HG03521 (cell line): ENCODE measurements around the gene ROBO2.

Experiments
- ATAC-seq: cut with Tn5 transposase; IDR thresholded peaks from one replicate; pipeline ENCODE4 v1.9.1; 2021; ENCODE audit warnings: mild to moderate bottlenecking, moderate library complexity; ENCODE audit not compliant: unreplicated experiment

The ROBO2 gene

GRCh38 chr3:77325280-77325679, 285.4 kb downstream of the ROBO2 start:
- no peak for ATAC-seq

- no peak for ATAC-seq
Measured at GRCh38 chr3:77325702-77326101, 285.8 kb downstream of the ROBO2 start.

DNA sequence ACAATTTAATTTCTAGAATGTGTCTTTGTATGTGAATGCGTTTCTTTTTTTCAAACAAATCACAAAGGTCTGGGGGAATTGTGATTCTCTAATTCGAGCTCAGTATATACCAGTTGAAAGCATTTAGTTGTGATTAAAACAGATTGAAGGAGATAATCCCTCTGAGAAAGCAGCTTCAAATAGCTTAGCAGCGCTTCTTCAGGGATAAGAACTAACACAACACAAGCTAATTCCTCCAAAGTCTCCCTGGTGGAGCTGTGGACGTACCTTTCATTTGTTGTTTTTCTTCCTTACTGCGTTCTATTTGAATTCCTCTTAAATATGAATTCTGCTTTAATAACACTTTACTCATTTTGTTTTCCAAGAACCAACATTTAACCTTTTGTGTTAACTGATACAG, 286.7 kb downstream of the ROBO2 start:
- no peak for ATAC-seq

- no peak for ATAC-seq
Measured at GRCh38 chr3:77328690-77329089, 288.8 kb downstream of the ROBO2 start.

DNA sequence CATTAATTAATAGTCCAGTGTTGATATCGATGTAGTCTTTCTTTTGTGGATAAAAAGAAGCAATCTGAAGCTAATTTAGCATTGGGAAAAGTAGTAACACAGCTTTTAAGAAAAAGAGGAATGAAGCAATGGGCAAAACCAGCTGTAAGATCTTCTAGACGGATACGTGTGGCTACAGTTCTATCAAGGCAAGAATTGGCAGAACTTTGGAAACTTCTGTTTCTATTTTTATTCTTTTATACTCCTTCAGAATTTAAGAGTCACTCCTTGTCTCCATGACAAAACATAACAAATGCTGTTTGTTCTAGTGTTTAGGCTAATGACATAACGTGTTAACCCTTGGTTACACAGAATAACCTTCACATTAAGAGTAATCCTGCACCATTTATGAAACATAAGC, 289.2 kb downstream of the ROBO2 start:
- ATAC-seq: no peak

GRCh38 chr3:77338195-77338594, 298.3 kb downstream of the ROBO2 start:
- ATAC-seq: no peak

DNA sequence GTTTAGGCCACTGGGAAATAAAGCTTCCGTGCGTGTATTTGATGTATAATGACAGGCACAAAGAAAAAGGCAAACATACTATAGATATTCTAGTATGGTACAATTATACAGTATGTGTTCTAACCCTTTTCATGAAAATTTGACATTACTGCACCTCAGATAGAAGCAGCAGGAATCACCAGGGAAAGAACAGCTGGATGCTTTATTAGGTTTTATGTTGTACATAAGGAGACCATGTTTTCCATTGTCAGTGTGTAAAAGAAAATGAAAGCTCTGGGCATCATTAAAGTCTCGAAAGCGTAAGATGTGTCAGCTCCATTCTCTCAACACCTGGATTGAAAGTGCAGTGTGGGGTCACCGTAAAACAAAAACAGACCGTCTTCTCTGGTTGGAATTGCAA, 302.1 kb downstream of the ROBO2 start:
- no peak for ATAC-seq

DNA sequence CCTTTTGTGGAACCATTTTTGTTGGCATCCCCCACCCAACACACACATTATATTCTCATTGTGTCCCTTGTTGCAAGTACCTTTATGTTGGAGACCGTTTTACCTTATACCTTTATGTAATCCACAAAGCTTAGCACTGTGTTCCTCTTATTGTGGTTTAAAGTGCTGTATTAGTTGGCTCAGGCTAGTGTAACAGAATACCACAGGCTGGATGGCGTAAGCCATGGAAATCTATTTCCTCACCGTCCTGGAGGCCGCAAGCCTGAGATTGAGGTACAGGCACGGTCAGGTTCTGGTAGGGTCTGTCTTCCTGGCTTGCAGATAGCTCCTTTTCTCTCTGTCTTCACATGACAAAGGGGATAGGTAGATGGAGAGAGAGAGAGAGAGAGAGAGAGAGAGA, 302.8 kb downstream of the ROBO2 start:
- ATAC-seq: no peak

DNA sequence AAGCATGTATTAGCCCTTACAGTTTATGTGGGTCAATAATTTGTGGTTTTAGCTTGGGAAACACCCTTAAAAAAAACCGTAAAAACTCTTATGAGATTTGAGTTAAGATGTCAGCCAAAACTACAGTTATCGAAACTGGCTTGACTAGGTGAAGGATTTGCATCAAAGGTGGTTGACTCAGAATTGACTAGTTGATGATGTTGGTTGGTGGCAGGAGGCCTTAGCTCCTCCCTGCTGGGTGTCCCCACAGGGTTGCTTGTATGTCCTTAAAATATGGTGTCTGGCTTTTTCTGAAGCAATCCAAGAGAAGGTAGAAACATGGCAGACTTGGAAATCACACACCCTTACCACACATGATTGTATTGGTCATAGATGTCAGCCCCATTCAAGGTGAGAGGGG, 305.1 kb downstream of the ROBO2 start:
- ATAC-seq: no peak

DNA sequence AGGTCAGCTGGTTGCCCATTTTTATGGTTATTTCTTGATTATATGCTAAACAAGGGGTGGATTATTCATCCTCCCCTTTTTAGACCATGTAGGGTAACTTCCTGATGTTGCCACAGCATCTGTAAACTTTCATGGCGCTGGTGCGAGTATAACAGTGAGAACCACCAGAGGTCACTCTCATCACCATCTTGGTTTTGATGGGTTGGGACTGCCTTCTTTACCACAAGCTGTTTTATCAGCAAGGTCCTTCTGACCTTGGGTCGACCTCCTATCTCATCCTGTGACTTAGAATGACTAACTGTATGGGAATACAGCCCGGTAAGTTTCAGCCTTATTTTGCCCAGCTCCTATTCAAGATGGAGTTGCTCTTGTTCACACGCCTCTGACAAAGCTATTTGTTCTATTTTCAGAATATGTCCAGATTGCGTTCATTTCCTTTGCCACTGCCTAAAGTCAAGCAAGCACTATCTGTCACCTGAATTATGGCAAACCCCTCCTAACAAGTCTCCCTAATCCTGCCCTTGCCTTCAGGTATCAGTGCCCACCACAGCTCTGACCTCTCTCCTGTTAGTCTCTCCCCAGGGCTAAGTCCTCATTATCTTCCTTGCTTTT, 308.5 kb downstream of the ROBO2 start:
- no peak for ATAC-seq

GRCh38 chr3:77354958-77355357, 315.1 kb downstream of the ROBO2 start:
- no peak for ATAC-seq

DNA sequence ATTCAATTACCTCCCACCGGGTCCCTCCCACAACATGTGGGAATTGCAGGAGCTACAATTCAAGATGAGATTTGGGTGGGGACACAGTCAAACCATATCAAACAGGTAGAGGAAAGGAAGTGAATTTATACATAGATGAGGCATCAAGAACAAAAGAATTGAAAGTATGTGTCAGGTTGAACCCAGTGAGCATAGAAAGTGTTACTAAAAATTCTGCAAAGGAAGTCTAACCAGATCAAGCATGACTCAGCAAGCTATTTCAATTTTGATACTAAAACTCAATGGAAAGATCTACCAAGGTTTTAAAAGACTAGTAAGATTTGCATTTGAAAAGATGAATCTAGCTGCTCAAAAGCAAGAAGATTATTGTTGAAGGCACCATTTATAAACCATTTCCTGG, 323.0 kb downstream of the ROBO2 start:
- ATAC-seq: no peak

DNA sequence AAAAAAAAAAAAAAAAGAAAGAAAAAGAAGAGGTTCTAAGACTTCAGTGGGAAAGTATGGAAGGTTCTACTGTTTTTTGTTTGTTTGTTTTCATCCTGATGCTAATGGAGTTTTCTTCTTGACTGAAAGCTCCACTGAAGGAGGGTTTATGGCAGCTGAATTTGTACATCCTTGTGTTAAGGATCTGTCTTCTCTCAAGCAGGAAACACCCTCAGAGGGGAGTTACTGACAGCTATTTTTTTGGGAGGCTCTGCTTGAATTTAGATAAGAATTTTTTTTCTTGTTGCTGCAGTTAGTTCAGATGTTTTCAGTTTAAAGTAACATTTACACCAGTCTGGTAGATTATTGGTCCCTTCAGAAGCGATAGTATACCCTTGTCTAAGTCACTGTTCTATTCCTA, 325.3 kb downstream of the ROBO2 start:
- no peak for ATAC-seq

DNA sequence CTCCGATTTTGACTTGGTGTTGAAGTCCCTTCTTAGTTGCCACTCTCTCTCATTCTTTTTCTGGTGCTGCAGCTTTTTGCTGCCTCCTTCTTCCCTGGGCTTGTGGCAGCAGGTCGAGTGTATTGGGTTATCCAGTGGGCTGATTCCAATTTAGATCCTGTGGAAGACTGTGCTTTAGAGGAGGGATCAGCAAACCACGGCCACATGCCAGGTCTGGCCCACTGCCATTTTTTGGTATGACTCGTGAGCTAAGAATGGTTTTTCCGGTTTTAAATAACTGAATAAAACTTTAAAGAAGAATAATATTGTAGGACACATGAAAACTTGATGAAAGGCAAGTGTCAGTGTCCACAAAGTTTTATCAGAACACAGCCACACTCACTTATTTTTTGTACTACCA, 330.5 kb downstream of the ROBO2 start:
- no peak for ATAC-seq

GRCh38 chr3:77372018-77372417, 332.1 kb downstream of the ROBO2 start:
- ATAC-seq: no peak

DNA sequence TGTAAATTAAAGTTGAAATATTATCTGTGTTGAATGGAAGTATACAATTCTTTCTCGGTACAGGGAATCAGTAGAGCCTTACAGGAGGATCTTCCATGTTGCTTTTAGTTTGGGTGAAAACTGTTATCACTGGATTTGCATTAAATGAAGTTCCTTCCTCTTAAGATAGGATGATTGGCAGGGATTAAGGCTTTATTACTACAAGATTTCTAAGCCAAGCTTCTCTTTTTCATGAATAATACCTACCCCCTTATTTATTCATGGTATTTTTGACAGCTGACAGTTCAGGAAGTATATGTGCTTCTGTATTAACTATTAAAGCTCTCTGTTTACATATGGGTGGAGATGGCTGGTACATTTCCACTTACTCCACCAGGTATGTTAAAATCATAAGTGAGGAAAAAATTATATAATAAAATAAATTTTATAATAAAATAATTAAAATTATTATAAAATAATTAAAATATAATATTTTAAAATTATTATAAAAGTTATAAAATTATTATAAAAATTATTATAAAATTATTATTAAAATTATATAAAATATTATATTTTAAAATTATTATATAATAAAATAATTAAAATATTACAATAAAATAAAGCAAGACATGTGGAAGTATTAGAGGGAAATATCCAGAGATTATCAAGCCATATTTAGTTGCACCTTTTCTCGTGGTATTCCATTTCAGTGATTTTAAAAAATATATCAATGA, 332.9 kb downstream of the ROBO2 start:
- ATAC-seq: no peak

DNA sequence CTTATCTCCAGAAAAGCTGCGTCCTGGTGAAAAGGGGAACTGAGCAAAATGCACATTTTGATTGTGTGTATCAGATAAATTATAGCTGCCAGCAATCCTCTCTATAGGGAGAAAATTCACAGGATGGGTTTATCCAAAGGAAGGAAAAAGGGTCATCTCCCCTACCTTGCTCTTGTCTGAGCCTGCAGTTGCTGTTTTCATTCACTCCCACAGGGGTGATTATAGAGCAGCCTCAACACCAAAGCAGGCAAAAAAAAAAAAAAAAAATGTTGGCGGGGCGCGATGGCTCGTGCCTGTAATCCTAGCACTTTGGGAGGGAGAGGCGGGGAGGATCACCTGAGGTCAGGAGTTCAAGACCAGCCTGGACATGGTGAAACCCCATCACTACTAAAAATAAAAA, 333.7 kb downstream of the ROBO2 start:
- ATAC-seq: no peak

DNA sequence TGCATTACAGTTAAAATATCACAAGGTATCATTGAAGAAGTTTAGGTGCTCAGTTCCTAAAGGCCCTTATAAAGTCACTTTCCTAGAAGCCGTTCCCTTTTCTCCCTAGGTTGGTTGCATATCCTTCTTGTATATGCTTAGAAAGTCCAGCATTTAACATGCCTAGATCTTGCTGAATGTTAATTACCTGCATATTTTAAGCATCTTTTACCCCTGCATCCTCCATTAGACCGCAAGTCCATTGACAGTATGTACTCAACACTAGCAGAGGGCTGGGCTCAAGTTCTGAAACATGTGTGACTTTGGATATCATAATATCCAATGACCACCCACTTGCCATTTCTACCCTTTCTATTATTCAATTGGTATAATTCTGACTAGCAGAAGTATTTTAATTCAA, 336.6 kb downstream of the ROBO2 start:
- no peak for ATAC-seq

GRCh38 chr3:77377717-77378116, 337.8 kb downstream of the ROBO2 start:
- ATAC-seq: no peak

DNA sequence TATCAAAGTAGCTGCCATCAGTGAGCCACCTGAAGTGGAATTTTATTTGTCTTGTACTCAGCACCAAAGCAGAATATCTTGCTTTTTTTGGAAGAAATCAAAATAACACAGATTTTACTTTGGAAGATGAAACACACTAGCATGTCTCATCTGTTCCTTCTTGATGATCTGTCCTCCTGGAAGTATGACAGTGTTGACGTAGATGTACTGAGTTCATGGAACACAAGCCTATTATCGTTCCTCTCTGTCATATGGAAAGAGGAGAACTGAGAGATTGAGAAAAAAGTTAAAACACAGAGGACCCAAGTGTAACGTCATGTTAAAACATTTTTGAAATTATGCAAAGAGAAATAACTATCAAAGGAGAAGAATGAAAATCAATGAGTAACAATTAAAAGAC, 340.2 kb downstream of the ROBO2 start:
- ATAC-seq: no peak

- no peak for ATAC-seq
Measured at GRCh38 chr3:77381431-77381830, 341.5 kb downstream of the ROBO2 start.

- ATAC-seq: no peak
Measured at GRCh38 chr3:77392181-77392580, 352.3 kb downstream of the ROBO2 start.

- ATAC-seq: no peak
Measured at GRCh38 chr3:77394046-77394445, 354.1 kb downstream of the ROBO2 start.
